Smooth muscle cell (in vitro differentiated cells): Measurements from ENCODE around the gene RBFOX2. TPM values are rescaled to one million over a fixed set of nuclear protein-coding genes. Genes with fewer than 3 reads are reported as not detected.

Source experiments
- DNase-seq: peaks from one replicate; lab custom pipeline; 2025; ENCODE audit not compliant: unreplicated experiment; lab: John Stamatoyannopoulos, UW
- H2AFZ ChIP-seq: fragments of 200-600 bp; sonication (generic); 2 replicates; pipeline ENCODE4 v1.6.0; 2016; ENCODE audit warnings: antibody characterized with exemption, low read depth, mild to moderate bottlenecking
- H3F3A ChIP-seq: fragments of 200-600 bp; sonication (generic); 2 replicates; pipeline ENCODE4 v1.6.0; 2017; ENCODE audit warnings: antibody characterized with exemption, low read depth
- H3K27ac ChIP-seq: fragments of 200-600 bp; sonication (generic); 2 replicates; pipeline ENCODE4 v1.5.1; 2016; ENCODE audit warnings: low read depth, mild to moderate bottlenecking
- H3K27me3 ChIP-seq: fragments of 200-600 bp; sonication (generic); 2 replicates; pipeline ENCODE4 v1.6.1; 2016; ENCODE audit warnings: low read depth, mild to moderate bottlenecking
- H3K36me3 ChIP-seq: fragments of 200-600 bp; sonication (generic); 2 replicates; pipeline ENCODE4 v1.5.1; 2016; ENCODE audit warnings: low read depth
- H3K4me1 ChIP-seq: fragments of 200-600 bp; sonication (generic); 2 replicates; pipeline ENCODE4 v1.5.1; 2016; ENCODE audit warnings: low read depth
- H3K4me2 ChIP-seq: fragments of 200-600 bp; sonication (generic); 2 replicates; pipeline ENCODE4 v1.6.0; 2016; ENCODE audit warnings: mild to moderate bottlenecking
- H3K4me3 ChIP-seq: fragments of 200-600 bp; sonication (generic); 2 replicates; pipeline ENCODE4 v1.5.1; 2016; ENCODE audit warnings: mild to moderate bottlenecking
- H3K79me2 ChIP-seq: fragments of 200-600 bp; sonication (generic); 2 replicates; pipeline ENCODE4 v1.6.0; 2016; ENCODE audit warnings: low read depth, mild to moderate bottlenecking
- H3K9ac ChIP-seq: fragments of 200-600 bp; sonication (generic); 2 replicates; pipeline ENCODE4 v1.6.0; 2016; ENCODE audit warnings: low read depth
- H3K9me3 ChIP-seq: fragments of 200-600 bp; sonication (generic); replicated peaks from 2 replicates; pipeline ENCODE4 v1.5.1; 2016; ENCODE audit warnings: low read depth
- H4K20me1 ChIP-seq: fragments of 200-600 bp; sonication (generic); 2 replicates; pipeline ENCODE4 v1.6.0; 2016; ENCODE audit warnings: low read depth
- CTCF ChIP-seq: fragments of 200-600 bp; sonication (generic); IDR thresholded peaks from 2 replicates; pipeline ENCODE4 v1.5.1; 2017; ENCODE audit warnings: borderline replicate concordance, mild to moderate bottlenecking, antibody characterized with exemption; ENCODE audit not compliant: insufficient read depth, poor library complexity, severe bottlenecking
- WGBS: methylation state at CpG from one replicate; pipeline ENCODE4 v1.1.7; 2016; ENCODE audit warnings: low lambda C conversion rate; 5-methylcytosine and 5-hydroxymethylcytosine counted together
- polyA plus RNA-seq: library from polyadenylated mRNA; unstranded; fragments of >200 nt; fragmentation: Nextera tagmentation; extraction: Ambion mirVana; gene quantifications from 2 replicates; pipeline ENCODE4 v1.2.1, GENCODE V29; 2016
- total RNA-seq: library from RNA; depleted of rRNA; stranded (reverse); fragments of >200 nt; gene quantifications from 2 replicates; pipeline ENCODE4 v1.2.3, GENCODE V29; 2014

The RBFOX2 gene
- total and polyA plus RNA-seq, 2 experiments from 2014 or later: 128 to 144 TPM

GRCh38 chr22:35882211-35883030, 146.2 kb downstream of the RBFOX2 start:
- Histone ChIP-seq H3K36me3 (no peaks in the 10 kb centered on the region), H3K4me2 (peak overlapping the region; percentile 63), H3K27ac (peak overlapping the region; percentile 57), H2AFZ (no peak overlapping the region), H4K20me1 (peaks cover 29% of the 10 kb centered on the region), H3K79me2 (peaks cover 50% of the 10 kb centered on the region), H3K4me3 (no peak overlapping the region), H3K27me3 (no peaks in the 10 kb centered on the region), H3K9ac (no peak overlapping the region), H3F3A (peaks cover 16% of the 10 kb centered on the region), H3K9me3 (no peaks in the 10 kb centered on the region), H3K4me1 (peaks cover 20% of the 10 kb centered on the region)
- DNase-seq: no peak
- WGBS: 38% methylated on average over 5 of the region's 5 CpGs
- no peak for TF ChIP-seq CTCF

GRCh38 chr22:35879351-35879750, 149.3 kb downstream of the RBFOX2 start:
- H3F3A ChIP-seq: peaks cover 16% of the 10 kb centered on the region
- no peaks in the 10 kb centered on the region for H3K9me3 ChIP-seq
- DNase-seq: no peak
- H3K9ac ChIP-seq: no peak overlapping the region
- H3K4me2 ChIP-seq: no peak overlapping the region
- H3K27ac ChIP-seq: no peak overlapping the region
- H3K36me3 ChIP-seq: no peaks in the 10 kb centered on the region
- WGBS: 92% methylated on average over 2 of the region's 2 CpGs
- TF ChIP-seq CTCF: no peak
- H4K20me1 ChIP-seq: peaks cover 43% of the 10 kb centered on the region
- no peak overlapping the region for H2AFZ ChIP-seq
- H3K4me1 ChIP-seq: peaks cover 20% of the 10 kb centered on the region
- H3K27me3 ChIP-seq: no peaks in the 10 kb centered on the region
- peaks cover 80% of the 10 kb centered on the region for H3K79me2 ChIP-seq
- no peak overlapping the region for H3K4me3 ChIP-seq

- DNase-seq: no peak
These were observed 155.2 kb downstream of the RBFOX2 start for GRCh38 chr22:35873426-35873825.

More at GRCh38 chr22:35873426-35873825, 155.2 kb downstream of the RBFOX2 start:
- Histone ChIP-seq H3K4me1 (peaks cover 4% of the 10 kb centered on the region), H2AFZ (no peak overlapping the region), H3K4me2 (no peak overlapping the region), H3K9ac (no peak overlapping the region), H3K27me3 (no peaks in the 10 kb centered on the region), H3K27ac (no peak overlapping the region), H3F3A (peaks cover under 1% of the 10 kb centered on the region), H3K9me3 (no peaks in the 10 kb centered on the region), H3K4me3 (no peak overlapping the region), H3K79me2 (peaks cover 96% of the 10 kb centered on the region), H3K36me3 (no peaks in the 10 kb centered on the region), H4K20me1 (peaks cover 90% of the 10 kb centered on the region)
- 97% methylated on average over 3 of the region's 3 CpGs for WGBS
- no peak for TF ChIP-seq CTCF
